HepG2 (cell line): ENCODE data around the gene PON1. TPM values are rescaled to one million over a fixed set of nuclear protein-coding genes. Genes with fewer than 3 reads are reported as not detected.

Source experiments
- ATAC-seq: fragments of 200-7000 bp; cut with Tn5 transposase; 3 replicates; pipeline ENCODE4 v1.9.1; 2020; ENCODE audit warnings: mild to moderate bottlenecking, moderate library complexity
- BruUV-seq: library from RNA; stranded (reverse); fragments of 400-500 nt; replicated peaks from 2 replicates; lab custom pipeline; 2021; lab: Mats Ljungman, UMichigan
- CTCF ChIA-PET: fragments of 300-600 bp; formaldehyde crosslinking; extraction: SDS; loops from one replicate; lab custom pipeline; 2021; ENCODE audit warnings: low total read pairs, inconsistent platforms, low intra/inter-chr PET ratio; lab: Yijun Ruan, JAX
- POLR2A ChIA-PET: fragments of 350-600 bp; sonication (Branson Sonifier 250); formaldehyde crosslinking; loops from one replicate; lab custom pipeline; 2020; ENCODE audit warnings: antibody characterized with exemption, inconsistent platforms; lab: Yijun Ruan, JAX
- DNase-seq: peaks from one replicate; pipeline ENCODE4 v3.0.0-alpha.2; 2015; ENCODE audit warnings: low spot score
- FAIRE-seq: peaks from 3 replicates; lab custom pipeline; 2011; peaks lifted over from hg19 to GRCh38; lab: Jason Lieb, UNC
- H2AFZ ChIP-seq: one replicate; pipeline ENCODE4 v1.6.1; 2011; ENCODE audit warnings: low read length, inconsistent platforms
- H3K27ac ChIP-seq: fragments of 300-600 bp; 3 replicates; pipeline ENCODE4 v1.8.0; 2011; ENCODE audit warnings: mixed run types, mild to moderate bottlenecking, mixed read lengths, low read length, inconsistent platforms; ENCODE audit not compliant: insufficient read depth; ENCODE audit errors: extremely low read length
- H3K27me3 ChIP-seq, 2 experiments: fragments of 200-600 bp in 1 of 2; 2 replicates in 1 of 2; 3 replicates in 1 of 2; pipeline versions ENCODE4 v1.6.0 to v1.8.0; 2011; ENCODE audit warnings: low read length in 2 of 2, mild to moderate bottlenecking in 2 of 2, moderate library complexity in 2 of 2, inconsistent platforms in 1 of 2; ENCODE audit not compliant: insufficient read depth in 2 of 2, control insufficient read depth in 1 of 2
- H3K36me3 ChIP-seq, 2 experiments: fragments of 200-600 bp in 1 of 2; replicated peaks in 1 of 2; 2 replicates in 1 of 2; 3 replicates in 1 of 2; pipeline versions ENCODE4 v1.5.1 to v1.8.0; 2011; ENCODE audit warnings: low read length in 2 of 2, inconsistent platforms in 1 of 2; ENCODE audit not compliant: insufficient read depth in 2 of 2, control insufficient read depth in 1 of 2
- H3K4me1 ChIP-seq: 2 replicates; pipeline ENCODE4 v1.5.1; 2012; ENCODE audit warnings: low read length, inconsistent platforms; ENCODE audit not compliant: insufficient read depth
- H3K4me2 ChIP-seq: 2 replicates; pipeline ENCODE4 v1.6.0; 2011; ENCODE audit warnings: low read depth, low read length, inconsistent platforms
- H3K4me3 ChIP-seq, 3 experiments: fragments of 200-600 bp in 1 of 3; sonication (generic), shearing (Covaris generic) in 1 of 3; replicated peaks in 1 of 3; 2 replicates each; pipeline ENCODE4 v1.5.1; 2011 to 2016; ENCODE audit warnings: low read length in 3 of 3, inconsistent platforms in 2 of 3, low read depth in 2 of 3, mild to moderate bottlenecking in 2 of 3, control low read depth in 1 of 3, mixed read lengths in 1 of 3; ENCODE audit not compliant: insufficient read depth in 1 of 3
- H3K79me2 ChIP-seq: one replicate; pipeline ENCODE4 v1.6.1; 2011; ENCODE audit warnings: low read length, inconsistent platforms; ENCODE audit not compliant: insufficient read depth
- H3K9ac ChIP-seq: 2 replicates; pipeline ENCODE4 v1.6.0; 2011; ENCODE audit warnings: mild to moderate bottlenecking, low read depth, low read length, inconsistent platforms; ENCODE audit not compliant: insufficient read depth
- H3K9me3 ChIP-seq: 2 replicates; pipeline ENCODE4 v1.5.1; 2012; ENCODE audit warnings: mild to moderate bottlenecking, low read length
- H4K20me1 ChIP-seq: 2 replicates; pipeline ENCODE4 v1.6.0; 2011; ENCODE audit warnings: inconsistent platforms, mild to moderate bottlenecking, low read length, moderate library complexity; ENCODE audit not compliant: insufficient read depth
- FOXC1 ChIP-seq: sonication (generic); formaldehyde crosslinking; IDR thresholded peaks from 2 replicates; pipeline ENCODE4 v1.8.0; 2022; ENCODE audit warnings: mild to moderate bottlenecking, missing genetic modification reagents, borderline replicate concordance
- KLF16 ChIP-seq, 2 experiments: sonication (generic) in 1 of 2; formaldehyde crosslinking in 1 of 2; IDR thresholded peaks; 2 replicates each; pipeline versions ENCODE4 v1.6.1 to v1.8.0; 2016 to 2023; ENCODE audit warnings: missing genetic modification reagents in 2 of 2, missing compliant biosample characterization in 1 of 2
- MAFF ChIP-seq: IDR thresholded peaks from 2 replicates; pipeline ENCODE4 v1.6.1; 2011; ENCODE audit warnings: low read depth, low read length, improper control_type of control experiment
- MAFG ChIP-seq: sonication (generic); formaldehyde crosslinking; IDR thresholded peaks from 2 replicates; pipeline ENCODE4 v1.5.1; 2020; ENCODE audit warnings: mild to moderate bottlenecking, missing genetic modification reagents
- MAFK ChIP-seq, 2 experiments: IDR thresholded peaks in 1 of 2; conservative IDR thresholded peaks in 1 of 2; 2 replicates each; pipeline ENCODE4 v1.6.1; 2011; ENCODE audit warnings: improper control_type of control experiment in 2 of 2, low read length in 2 of 2
- ZNF160 ChIP-seq: sonication (generic); formaldehyde crosslinking; IDR thresholded peaks from 2 replicates; pipeline ENCODE4 v1.8.0; 2022; ENCODE audit warnings: mild to moderate bottlenecking, inconsistent platforms, missing genetic modification reagents
- ZNF558 ChIP-seq: sonication (generic); formaldehyde crosslinking; IDR thresholded peaks from 2 replicates; pipeline ENCODE4 v1.9.0; 2022; ENCODE audit warnings: mild to moderate bottlenecking, missing genetic modification reagents, borderline replicate concordance
- ZNF567 ChIP-seq: sonication (generic); formaldehyde crosslinking; IDR thresholded peaks from 2 replicates; pipeline ENCODE4 v1.8.1; 2023; ENCODE audit warnings: mild to moderate bottlenecking, missing genetic modification reagents, borderline replicate concordance
- ZNF768 ChIP-seq: sonication (generic); formaldehyde crosslinking; IDR thresholded peaks from 2 replicates; pipeline ENCODE4 v1.4.0; 2020; ENCODE audit warnings: missing genetic modification reagents
- ZSCAN20 ChIP-seq: sonication (generic); formaldehyde crosslinking; IDR thresholded peaks from 2 replicates; pipeline ENCODE4 v1.4.0; 2020; ENCODE audit warnings: missing genetic modification reagents, mild to moderate bottlenecking, borderline replicate concordance
- WGBS: methylation state at CpG from one replicate; pipeline ENCODE4 v1.1.6; 2017; ENCODE audit warnings: low lambda C conversion rate; 5-methylcytosine and 5-hydroxymethylcytosine counted together
- in situ Hi-C: cut with HindIII; loops from 2 replicates; pipeline ENCODE4 v1.10.0; 2017; ENCODE audit warnings: low pct_unique_long_range_greater_than_20kb; ENCODE audit not compliant: extremely low pct_ligation_motif_present
- intact Hi-C: fragments of 100-400 bp; cut with micrococcal nuclease; formaldehyde crosslinking; loops from one replicate; pipeline ENCODE4 v1.10.0; 2022; ENCODE audit not compliant: unreplicated experiment
- polyA plus RNA-seq, 8 experiments: library from polyadenylated mRNA; depleted of rRNA in 3 of 8; stranded (reverse) in 7 of 8; unstranded in 1 of 8; fragments of >200 nt; fragmentation: Illumina TruSeq in 4 of 8; extraction: Trizol in 4 of 8; gene quantifications; 2 replicates each; pipeline versions ENCODE4 v1.2.1 to v1.2.3, GENCODE V29; 2011 to 2016; ENCODE audit warnings: low read depth in 4 of 8, missing spikeins in 1 of 8, mixed read lengths in 1 of 8; ENCODE audit not compliant: insufficient read depth in 1 of 8
- total RNA-seq, 5 experiments: library from RNA; depleted of rRNA; stranded (reverse); fragments of >200 nt; fragmentation: Illumina TruSeq; extraction: Trizol; gene quantifications; 2 replicates each; pipeline ENCODE4 v1.2.3, GENCODE V29; 2016; ENCODE audit warnings: low read depth in 1 of 5
- TF ChIP-seq, protein P1 (sequence below): sonication (generic); formaldehyde crosslinking; IDR thresholded peaks from 2 replicates; pipeline ENCODE4 v1.8.0; 2022; ENCODE audit warnings: mild to moderate bottlenecking, missing genetic modification reagents, moderate library complexity
- TF ChIP-seq, protein P2 (sequence below): sonication (generic); formaldehyde crosslinking; IDR thresholded peaks from 2 replicates; pipeline ENCODE4 v1.8.1; 2022; ENCODE audit warnings: mild to moderate bottlenecking, missing genetic modification reagents
- TF ChIP-seq, protein P3 (sequence below): sonication (generic); formaldehyde crosslinking; IDR thresholded peaks from 2 replicates; pipeline ENCODE4 v1.4.0; 2020; ENCODE audit warnings: mild to moderate bottlenecking, low read depth, missing genetic modification reagents

PON1 gene
- total and polyA plus RNA-seq, 2 of the 13 experiments (the other 11 are each of a cell fraction or from before 2014, with no cell fraction given), result 0.27 to 0.57 TPM

DNA sequence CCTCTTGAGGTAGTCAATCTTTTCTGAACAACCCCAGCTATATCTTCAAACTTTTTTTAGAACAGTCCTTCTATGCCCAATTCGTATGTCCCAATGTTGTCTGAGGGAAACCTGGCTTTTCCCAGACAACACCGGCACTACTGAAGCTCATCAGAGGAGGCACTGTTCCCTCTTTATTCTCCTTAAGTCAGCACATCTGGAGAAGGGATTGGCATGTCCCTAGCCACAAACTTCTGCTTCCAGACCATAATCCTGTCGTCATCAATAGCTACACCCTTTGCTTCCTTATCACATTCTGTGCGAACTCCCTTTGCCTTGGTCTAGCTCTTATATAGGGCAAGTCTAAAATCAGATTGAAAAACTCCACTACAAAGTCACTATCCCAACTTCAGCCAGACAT lies 49.0 kb upstream of the PON1 start:
- Histone ChIP-seq H4K20me1 (no peaks in the 10 kb centered on the region), H2AFZ (no peak overlapping the region), H3K27me3 (no peaks in the 10 kb centered on the region), H3K27ac (no peak overlapping the region), H3K4me3 (no peak overlapping the region)
- intact Hi-C loops, result no loop called here
- WGBS, result 95% methylated on average over 4 of the region's 4 CpGs
- POLR2A ChIA-PET, result no interaction called here
- no peak for ATAC-seq
- BruUV-seq, result no TSS peak
- TF ChIP-seq MAFK (conservative IDR thresholded peaks at IDR 0.05 in 1 of 2, IDR thresholded peaks at IDR 0.05 in 1 of 2; ENCODE audit: low read length in 2 of 2), result peak; percentile 37 to 52; a peak in 3 of 4 replicates
- TF ChIP-seq, protein P1, sequence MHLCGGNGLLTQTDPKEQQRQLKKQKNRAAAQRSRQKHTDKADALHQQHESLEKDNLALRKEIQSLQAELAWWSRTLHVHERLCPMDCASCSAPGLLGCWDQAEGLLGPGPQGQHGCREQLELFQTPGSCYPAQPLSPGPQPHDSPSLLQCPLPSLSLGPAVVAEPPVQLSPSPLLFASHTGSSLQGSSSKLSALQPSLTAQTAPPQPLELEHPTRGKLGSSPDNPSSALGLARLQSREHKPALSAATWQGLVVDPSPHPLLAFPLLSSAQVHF (CRISPR knock-in tag), result no peak
- TF ChIP-seq, all 625 proteins: peak for 1
- no peaks in the 10 kb centered on the region for H3K9me3 ChIP-seq
- no peaks in the 10 kb centered on the region for H3K79me2 ChIP-seq
- H3K4me2 ChIP-seq, result no peak overlapping the region
- no peak for FAIRE-seq
- DNase-seq, result no peak
- H3K9ac ChIP-seq, result no peak overlapping the region
- no peaks in the 10 kb centered on the region for H3K4me1 ChIP-seq
- CTCF ChIA-PET, result no interaction called here
- peaks cover 1 to 14% of the 10 kb centered on the region in 2 experiments; a peak in 2 of 5 replicates for H3K36me3 ChIP-seq
- in situ Hi-C loops, result no loop called here

DNA sequence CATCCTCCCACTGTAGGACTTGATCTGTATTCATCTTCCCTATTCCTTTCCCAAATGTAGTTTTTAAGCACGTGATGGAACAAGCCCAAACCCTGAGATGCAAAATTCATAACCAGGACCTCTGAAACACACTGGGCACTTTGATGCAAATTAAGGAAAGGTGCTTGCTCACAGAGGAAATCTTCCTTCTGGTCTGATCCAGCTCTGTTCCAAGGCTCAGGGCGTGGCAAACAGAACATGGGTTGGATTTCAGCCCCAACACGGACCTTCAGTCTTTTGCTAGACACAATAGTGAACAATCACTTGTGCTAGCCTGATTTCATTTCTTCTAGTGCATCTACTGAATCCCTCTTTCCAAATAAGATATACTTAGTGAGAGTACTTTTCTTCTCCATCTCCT lies 43.9 kb upstream of the PON1 start:
- Histone ChIP-seq H3K36me3 (peaks cover 0 to 8% of the 10 kb centered on the region in 2 experiments; a peak in 2 of 5 replicates), H3K79me2 (no peaks in the 10 kb centered on the region), H3K27ac (no peak overlapping the region), H3K9me3 (no peaks in the 10 kb centered on the region), H4K20me1 (no peaks in the 10 kb centered on the region), H2AFZ (no peak overlapping the region), H3K9ac (no peak overlapping the region), H3K4me2 (no peak overlapping the region), H3K4me3 (no peak overlapping the region), H3K27me3 (no peaks in the 10 kb centered on the region), H3K4me1 (no peaks in the 10 kb centered on the region)
- TF ChIP-seq ZNF768 (CRISPR knock-in tag) (no peak), FOXC1 (CRISPR knock-in tag) (no peak), ZNF558 (CRISPR knock-in tag) (no peak), ZNF567 (CRISPR knock-in tag) (no peak), ZSCAN20 (CRISPR knock-in tag) (no peak), MAFG (CRISPR knock-in tag) (no peak), KLF16 (CRISPR knock-in tag; IDR thresholded peaks at IDR 0.05) (no peak), ZNF160 (CRISPR knock-in tag) (no peak), MAFF (no peak)
- TF ChIP-seq, protein P2, sequence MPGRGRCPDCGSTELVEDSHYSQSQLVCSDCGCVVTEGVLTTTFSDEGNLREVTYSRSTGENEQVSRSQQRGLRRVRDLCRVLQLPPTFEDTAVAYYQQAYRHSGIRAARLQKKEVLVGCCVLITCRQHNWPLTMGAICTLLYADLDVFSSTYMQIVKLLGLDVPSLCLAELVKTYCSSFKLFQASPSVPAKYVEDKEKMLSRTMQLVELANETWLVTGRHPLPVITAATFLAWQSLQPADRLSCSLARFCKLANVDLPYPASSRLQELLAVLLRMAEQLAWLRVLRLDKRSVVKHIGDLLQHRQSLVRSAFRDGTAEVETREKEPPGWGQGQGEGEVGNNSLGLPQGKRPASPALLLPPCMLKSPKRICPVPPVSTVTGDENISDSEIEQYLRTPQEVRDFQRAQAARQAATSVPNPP (CRISPR knock-in tag), result no peak
- TF ChIP-seq, protein P3, sequence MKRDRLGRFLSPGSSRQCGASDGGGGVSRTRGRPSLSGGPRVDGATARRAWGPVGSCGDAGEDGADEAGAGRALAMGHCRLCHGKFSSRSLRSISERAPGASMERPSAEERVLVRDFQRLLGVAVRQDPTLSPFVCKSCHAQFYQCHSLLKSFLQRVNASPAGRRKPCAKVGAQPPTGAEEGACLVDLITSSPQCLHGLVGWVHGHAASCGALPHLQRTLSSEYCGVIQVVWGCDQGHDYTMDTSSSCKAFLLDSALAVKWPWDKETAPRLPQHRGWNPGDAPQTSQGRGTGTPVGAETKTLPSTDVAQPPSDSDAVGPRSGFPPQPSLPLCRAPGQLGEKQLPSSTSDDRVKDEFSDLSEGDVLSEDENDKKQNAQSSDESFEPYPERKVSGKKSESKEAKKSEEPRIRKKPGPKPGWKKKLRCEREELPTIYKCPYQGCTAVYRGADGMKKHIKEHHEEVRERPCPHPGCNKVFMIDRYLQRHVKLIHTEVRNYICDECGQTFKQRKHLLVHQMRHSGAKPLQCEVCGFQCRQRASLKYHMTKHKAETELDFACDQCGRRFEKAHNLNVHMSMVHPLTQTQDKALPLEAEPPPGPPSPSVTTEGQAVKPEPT, result no peak
- ChIA-PET CTCF (no interaction called here), POLR2A (no interaction called here)
- no TSS peak for BruUV-seq
- intact Hi-C loops (no loop called here), in situ Hi-C loops (no loop called here)
- DNase-seq (no peak), FAIRE-seq (no peak), ATAC-seq (no peak)
- WGBS, result 97% methylated on average over 3 of the region's 3 CpGs
